Thymus (tissue), 11 donors: ENCODE results near the gene TTLL11. TPM values are rescaled to one million over a fixed set of nuclear protein-coding genes. Genes with fewer than 3 reads are reported as not detected.

Experiments used
- DNase-seq, 9 donors: peaks; one replicate each; pipeline ENCODE4 v3.0.0-alpha.2; 2013; ENCODE audit warnings: low spot score in 9 of 9, low read depth in 6 of 9, missing footprints in 1 of 9
- H3K27ac ChIP-seq, 2 donors: one replicate each; pipeline ENCODE4 v1.5.1; 2013; ENCODE audit warnings: control low read depth in 1 of 2, low read depth in 1 of 2, low read length in 1 of 2, mild to moderate bottlenecking in 1 of 2, moderate library complexity in 1 of 2
- H3K27me3 ChIP-seq, 2 donors: one replicate each; pipeline ENCODE4 v1.5.1; 2013; ENCODE audit warnings: low read length in 1 of 2; ENCODE audit not compliant: control insufficient read depth in 2 of 2, insufficient read depth in 1 of 2
- H3K36me3 ChIP-seq, 2 donors: one replicate each; pipeline ENCODE4 v1.5.1; 2013; ENCODE audit warnings: low read length in 1 of 2, mild to moderate bottlenecking in 1 of 2, moderate library complexity in 1 of 2; ENCODE audit not compliant: control insufficient read depth in 2 of 2, insufficient read depth in 2 of 2
- H3K4me1 ChIP-seq, 2 donors: one replicate each; pipeline ENCODE4 v1.5.1; 2013; ENCODE audit warnings: low read length in 2 of 2; ENCODE audit not compliant: control insufficient read depth in 2 of 2, insufficient read depth in 2 of 2
- H3K4me3 ChIP-seq, 2 donors: one replicate each; pipeline ENCODE4 v1.5.1; 2013; ENCODE audit warnings: low read length in 2 of 2, control low read depth in 1 of 2, mild to moderate bottlenecking in 1 of 2
- H3K9me3 ChIP-seq, 2 donors: one replicate each; pipeline ENCODE4 v1.5.1; 2013; ENCODE audit warnings: low read length in 1 of 2, mild to moderate bottlenecking in 1 of 2; ENCODE audit not compliant: control insufficient read depth in 2 of 2, insufficient read depth in 1 of 2
- WGBS: extraction: QIAGEN DNeasy Blood & Tissue Kit; methylation state at CpG from one replicate; pipeline ENCODE4 v1.1.7; 2013; 5-methylcytosine and 5-hydroxymethylcytosine counted together
- polyA plus RNA-seq: library from polyadenylated mRNA; stranded (reverse); fragments of 200-250 nt; gene quantifications from one replicate; pipeline ENCODE4 v1.2.3, GENCODE V29; 2013
- total RNA-seq: library from RNA; stranded (reverse); fragments of 120-200 nt; gene quantifications from one replicate; pipeline ENCODE4 v1.2.4, GENCODE V29; 2013
- donor health status: healthy.

Gene TTLL11
- total and polyA plus RNA-seq, 2 donors: 2.1 to 4.0 TPM

DNA sequence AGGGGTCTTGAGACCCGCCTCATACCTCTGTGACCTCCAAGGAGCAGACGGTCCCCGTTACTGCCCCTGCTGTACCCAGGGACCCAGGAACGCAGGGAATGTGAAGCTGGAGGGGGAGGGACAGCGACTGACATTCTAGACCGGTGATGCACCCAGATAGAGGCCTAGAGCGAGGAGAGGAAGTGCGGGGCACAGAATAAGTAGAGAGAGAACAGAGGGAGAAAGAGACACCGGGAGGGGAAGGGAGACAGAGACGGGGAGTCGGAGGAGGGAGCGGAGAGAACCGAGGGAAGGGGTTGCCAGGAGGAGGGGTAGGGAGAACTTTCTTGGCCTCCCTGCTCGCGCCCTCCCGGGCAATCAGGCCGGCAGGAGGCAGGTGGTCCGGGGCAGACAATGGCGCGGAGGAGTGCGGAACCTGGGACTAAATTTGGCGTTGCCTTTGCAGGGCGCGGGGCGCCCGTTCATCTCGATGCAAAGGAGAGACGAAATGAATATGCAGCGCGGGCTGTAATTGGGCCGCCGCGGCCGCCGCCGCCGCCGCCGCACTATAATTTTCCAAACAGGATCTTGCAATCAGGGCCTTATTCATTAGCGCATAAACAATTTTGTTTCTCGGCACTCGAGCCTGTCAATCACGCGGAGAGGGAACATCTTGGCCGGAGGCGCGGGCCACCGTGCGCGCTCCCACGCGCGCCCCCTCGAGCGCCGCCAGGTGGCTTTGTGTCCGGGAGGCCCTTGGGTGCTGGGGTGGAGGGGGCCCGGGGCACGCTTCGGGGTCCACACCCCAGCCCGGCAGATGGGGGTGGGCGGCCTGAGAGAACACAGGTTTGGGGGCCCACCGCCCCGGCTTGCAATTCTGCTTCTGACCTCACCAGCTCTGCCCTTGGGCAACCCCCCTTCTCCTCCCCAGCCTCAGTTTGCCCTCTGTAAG is 33.5 kb upstream of the TTLL11 start:
- DNase-seq: no peak
- no peak overlapping the region for H3K27ac ChIP-seq
- peaks cover 22 to 72% of the 10 kb centered on the region in 2 donors for H3K27me3 ChIP-seq
- peaks cover 0 to 3% of the 10 kb centered on the region in 2 donors for H3K9me3 ChIP-seq
- no peaks in the 10 kb centered on the region for H3K36me3 ChIP-seq
- 9% methylated on average over 64 of the region's 64 CpGs for WGBS
- H3K4me3 ChIP-seq: no peak overlapping the region
- H3K4me1 ChIP-seq: peaks cover 0 to 7% of the 10 kb centered on the region in 2 donors

DNA sequence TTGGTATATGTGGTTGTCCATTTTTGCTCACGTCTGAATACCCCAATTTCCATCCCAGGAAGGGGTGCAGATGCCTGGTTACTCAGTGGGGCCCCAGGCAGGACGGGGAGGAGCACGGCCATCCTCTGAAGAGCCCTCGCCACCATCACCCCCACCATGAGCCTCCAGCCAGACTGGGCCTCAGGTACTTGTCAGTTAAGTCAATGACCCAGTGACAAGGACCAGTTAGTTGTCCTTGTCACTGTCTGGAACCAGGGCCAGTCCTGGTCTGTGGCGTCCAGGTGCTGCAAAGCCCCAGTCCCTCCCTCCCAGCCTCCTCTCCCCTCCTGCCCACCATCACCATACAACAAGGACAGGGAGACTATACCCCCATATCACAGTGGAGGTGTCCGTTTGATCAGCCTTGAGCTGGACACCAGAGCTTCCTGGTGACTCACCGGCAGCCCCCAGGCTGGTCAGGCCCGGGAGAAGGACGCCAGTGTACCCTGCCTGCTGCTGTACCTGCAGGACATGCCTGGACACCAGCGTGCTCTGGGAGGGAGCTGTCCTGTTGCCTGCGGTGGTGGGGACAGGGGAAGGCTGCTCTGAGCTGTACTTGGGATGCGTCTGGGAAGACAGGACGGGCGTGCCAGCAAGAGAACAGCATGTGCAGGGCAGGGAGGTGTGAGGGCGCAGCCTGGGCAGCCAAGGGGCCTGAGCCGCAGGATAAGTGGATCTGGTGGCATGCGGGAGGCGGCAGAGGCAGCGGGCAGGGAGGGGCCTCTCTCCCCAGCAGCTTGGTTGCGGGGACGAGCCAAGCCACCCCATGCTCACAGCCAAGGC is 32.6 kb upstream of the TTLL11 start:
- H3K27ac ChIP-seq: no peak overlapping the region
- no peak overlapping the region for H3K4me3 ChIP-seq
- H3K36me3 ChIP-seq: no peaks in the 10 kb centered on the region
- H3K9me3 ChIP-seq: peaks cover 0 to 3% of the 10 kb centered on the region in 2 donors
- peaks cover 22 to 63% of the 10 kb centered on the region in 2 donors for H3K27me3 ChIP-seq
- H3K4me1 ChIP-seq: peaks cover 0 to 7% of the 10 kb centered on the region in 2 donors
- DNase-seq: no peak
- 69% methylated on average over 21 of the region's 21 CpGs for WGBS

DNA sequence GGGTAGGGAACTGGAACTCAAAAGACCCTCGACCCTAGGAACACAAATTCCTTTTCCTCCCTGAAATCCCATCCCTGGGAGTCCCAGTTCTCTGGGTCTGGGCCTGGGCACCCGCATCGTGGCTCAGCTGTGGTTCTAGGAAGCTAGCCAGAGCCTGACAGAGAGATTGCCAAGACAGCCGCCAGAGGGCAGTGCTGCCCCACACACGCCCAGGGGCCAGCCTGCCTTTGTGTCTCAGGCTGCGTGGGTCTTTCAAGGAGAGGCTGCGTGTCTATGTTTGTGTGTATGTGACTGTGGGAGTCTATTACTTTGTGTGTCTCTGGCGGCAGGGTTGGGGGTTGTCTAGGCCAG is 32.0 kb upstream of the TTLL11 start:
- Histone ChIP-seq H3K4me3 (no peak overlapping the region), H3K27ac (no peak overlapping the region), H3K36me3 (no peaks in the 10 kb centered on the region), H3K9me3 (peaks cover 0 to 3% of the 10 kb centered on the region in 2 donors), H3K27me3 (peaks cover 22 to 59% of the 10 kb centered on the region in 2 donors), H3K4me1 (peaks cover 0 to 7% of the 10 kb centered on the region in 2 donors)
- peak; percentile 46 to 84 (median 61) for DNase-seq
- 1% methylated on average over 8 of the region's 8 CpGs for WGBS

DNA sequence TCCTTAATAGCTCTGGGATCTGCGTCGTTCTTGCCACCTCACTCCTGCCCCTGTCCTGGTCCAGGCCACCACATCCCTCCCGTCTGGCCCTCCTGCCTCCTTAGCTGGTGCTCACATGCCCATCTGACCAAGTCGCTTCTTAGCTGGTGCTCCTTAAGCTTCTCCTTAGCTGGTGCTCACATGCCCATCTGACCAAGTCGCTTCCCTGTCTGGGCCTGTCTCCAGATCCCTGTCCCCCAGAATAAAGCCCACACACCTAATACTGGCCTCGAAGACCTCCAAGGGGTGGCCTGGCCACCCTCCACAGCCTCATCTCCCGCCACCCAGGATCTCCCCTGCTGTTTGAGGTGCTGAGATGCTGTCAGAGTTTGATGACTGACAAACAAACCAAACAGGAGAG is 31.4 kb upstream of the TTLL11 start:
- no peak overlapping the region for H3K4me3 ChIP-seq
- 87% methylated on average over 7 of the region's 7 CpGs for WGBS
- H3K4me1 ChIP-seq: peaks cover 0 to 7% of the 10 kb centered on the region in 2 donors
- no peak for DNase-seq
- no peak overlapping the region for H3K27ac ChIP-seq
- no peaks in the 10 kb centered on the region for H3K36me3 ChIP-seq
- H3K9me3 ChIP-seq: peaks cover 0 to 3% of the 10 kb centered on the region in 2 donors
- H3K27me3 ChIP-seq: peaks cover 22 to 56% of the 10 kb centered on the region in 2 donors

DNA sequence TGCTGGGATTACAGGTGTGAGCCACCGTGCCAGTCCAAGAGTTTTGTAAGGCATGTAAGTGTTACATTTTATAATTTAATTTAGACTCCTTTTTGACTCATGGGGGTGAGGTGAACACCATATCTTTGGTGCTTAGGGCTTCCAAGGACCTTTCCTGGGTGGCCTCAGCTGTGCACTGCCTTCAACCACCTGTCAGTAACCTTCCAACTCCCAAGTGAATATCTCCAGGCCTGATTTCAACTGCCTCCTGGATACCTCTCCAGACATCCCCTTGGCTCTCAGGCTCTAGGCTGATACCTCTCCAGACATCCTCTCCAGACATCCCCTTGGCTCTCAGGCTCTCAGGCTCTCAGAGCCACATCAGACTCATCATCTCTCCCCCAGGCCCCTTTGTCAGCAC is 30.9 kb upstream of the TTLL11 start:
- H3K4me3 ChIP-seq: no peak overlapping the region
- WGBS: 93% methylated on average over 1 of the region's 1 CpG
- H3K27me3 ChIP-seq: peaks cover 22 to 51% of the 10 kb centered on the region in 2 donors

DNA sequence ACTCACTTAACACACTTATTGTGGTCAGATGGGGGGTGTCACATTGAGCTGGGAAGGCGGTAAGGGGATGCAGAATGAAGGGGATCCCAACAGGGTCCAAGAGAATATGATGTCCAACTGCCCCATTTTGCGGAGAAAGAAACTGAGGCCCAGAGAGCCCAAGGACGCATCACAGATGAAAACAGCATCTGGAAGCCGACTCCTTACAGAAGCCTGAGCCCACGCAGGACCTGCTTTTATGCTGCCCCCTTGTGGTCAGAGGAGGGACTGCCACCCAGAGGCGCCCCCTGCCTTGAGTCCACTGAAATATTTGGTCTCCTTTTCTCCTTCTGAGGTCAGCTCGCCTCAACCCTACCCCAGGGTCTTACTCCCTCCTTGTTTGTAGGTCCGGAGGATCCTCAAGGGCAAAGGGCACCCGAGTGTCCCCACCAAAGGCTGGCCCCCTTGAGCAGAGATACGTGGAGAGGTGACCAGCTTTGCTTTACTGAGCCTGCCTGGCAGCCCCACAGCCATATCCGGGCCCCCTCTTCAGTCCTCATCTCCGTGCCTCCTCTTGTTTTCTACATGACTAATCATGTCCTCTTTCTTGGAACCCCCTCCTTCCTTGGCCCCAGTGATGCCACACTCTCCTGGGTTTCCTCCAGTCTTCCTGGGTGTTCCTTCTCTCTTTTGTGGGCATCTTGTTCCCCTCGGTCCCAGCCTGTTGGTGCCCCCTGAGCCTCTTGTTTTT is 30.0 kb upstream of the TTLL11 start:
- peak; percentile 30 to 80 (median 53) for DNase-seq
- no peak overlapping the region for H3K4me3 ChIP-seq

More for the DNA sequence above, 30.9 kb upstream of the TTLL11 start:
- no peak for DNase-seq
- H3K9me3 ChIP-seq: peaks cover 0 to 3% of the 10 kb centered on the region in 2 donors
- H3K36me3 ChIP-seq: no peaks in the 10 kb centered on the region
- peaks cover 0 to 7% of the 10 kb centered on the region in 2 donors for H3K4me1 ChIP-seq
- H3K27ac ChIP-seq: no peak overlapping the region

DNA sequence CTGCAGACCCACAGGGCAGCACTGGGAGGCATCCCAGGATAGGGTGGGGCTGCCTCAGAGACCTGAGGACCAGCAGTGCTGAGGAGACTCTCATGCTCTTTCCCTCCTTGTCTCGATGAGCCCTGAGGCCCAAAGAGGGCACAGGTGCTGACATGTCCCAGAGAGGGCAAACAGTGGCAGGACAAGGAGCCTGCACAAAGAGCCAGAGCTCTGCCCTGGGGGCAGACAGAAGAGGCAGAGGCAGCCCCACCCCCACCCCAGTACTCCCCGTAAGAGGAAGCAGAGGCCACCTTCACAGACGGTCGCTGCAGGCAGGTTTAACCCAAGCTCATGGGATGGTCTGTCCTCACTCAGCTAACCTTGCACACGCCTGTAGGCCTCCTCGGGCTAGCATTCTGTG is 29.4 kb upstream of the TTLL11 start:
- DNase-seq: no peak
- Histone ChIP-seq H3K4me1 (peaks cover 0 to 7% of the 10 kb centered on the region in 2 donors), H3K9me3 (peaks cover 0 to 3% of the 10 kb centered on the region in 2 donors), H3K27ac (no peak overlapping the region), H3K27me3 (peaks cover 20 to 35% of the 10 kb centered on the region in 2 donors), H3K36me3 (no peaks in the 10 kb centered on the region), H3K4me3 (no peak overlapping the region)
- 50% methylated on average over 6 of the region's 6 CpGs for WGBS

More for the DNA sequence above, 30.0 kb upstream of the TTLL11 start:
- Histone ChIP-seq H3K27me3 (peaks cover 22 to 41% of the 10 kb centered on the region in 2 donors), H3K4me1 (peaks cover 0 to 7% of the 10 kb centered on the region in 2 donors), H3K9me3 (peaks cover 0 to 3% of the 10 kb centered on the region in 2 donors), H3K36me3 (no peaks in the 10 kb centered on the region), H3K27ac (no peak overlapping the region)
- WGBS: 34% methylated on average over 13 of the region's 13 CpGs

DNA sequence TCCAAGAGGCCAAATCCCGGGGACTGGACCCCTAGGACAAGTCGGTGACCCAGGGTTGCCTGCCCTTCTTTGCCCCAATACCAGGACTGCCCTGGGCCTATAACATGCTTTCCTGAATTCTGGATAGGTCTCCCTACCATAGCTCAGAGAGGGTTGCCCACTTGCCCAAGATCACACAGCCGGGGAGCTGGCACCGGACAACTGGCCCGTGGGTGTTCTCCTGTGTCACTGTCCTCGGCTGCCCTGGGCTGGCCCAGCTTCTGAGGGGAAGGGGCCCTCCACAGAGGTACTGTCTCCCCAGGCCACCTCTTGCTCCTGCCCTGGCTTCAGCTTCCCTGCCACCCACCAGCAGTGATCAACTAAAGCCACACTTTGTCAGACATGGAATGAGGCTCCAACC is 28.8 kb upstream of the TTLL11 start:
- Histone ChIP-seq H3K27ac (no peak overlapping the region), H3K4me1 (peaks cover 0 to 7% of the 10 kb centered on the region in 2 donors), H3K9me3 (peaks cover 0 to 3% of the 10 kb centered on the region in 2 donors), H3K27me3 (peaks cover 15 to 30% of the 10 kb centered on the region in 2 donors), H3K36me3 (no peaks in the 10 kb centered on the region), H3K4me3 (no peak overlapping the region)
- 97% methylated on average over 6 of the region's 6 CpGs for WGBS
- no peak for DNase-seq
